ENCODE results near the gene ZNF526. TPM values are rescaled to one million over a fixed set of nuclear protein-coding genes. Genes with fewer than 3 reads are reported as not detected.
A peak's percentile ranks its signal among the peaks of the same experiment; 100 is the strongest.

The ZNF526 gene
- total and polyA plus RNA-seq, 2 experiments from 2014 or later: 8.8 to 9.2 TPM

DNA sequence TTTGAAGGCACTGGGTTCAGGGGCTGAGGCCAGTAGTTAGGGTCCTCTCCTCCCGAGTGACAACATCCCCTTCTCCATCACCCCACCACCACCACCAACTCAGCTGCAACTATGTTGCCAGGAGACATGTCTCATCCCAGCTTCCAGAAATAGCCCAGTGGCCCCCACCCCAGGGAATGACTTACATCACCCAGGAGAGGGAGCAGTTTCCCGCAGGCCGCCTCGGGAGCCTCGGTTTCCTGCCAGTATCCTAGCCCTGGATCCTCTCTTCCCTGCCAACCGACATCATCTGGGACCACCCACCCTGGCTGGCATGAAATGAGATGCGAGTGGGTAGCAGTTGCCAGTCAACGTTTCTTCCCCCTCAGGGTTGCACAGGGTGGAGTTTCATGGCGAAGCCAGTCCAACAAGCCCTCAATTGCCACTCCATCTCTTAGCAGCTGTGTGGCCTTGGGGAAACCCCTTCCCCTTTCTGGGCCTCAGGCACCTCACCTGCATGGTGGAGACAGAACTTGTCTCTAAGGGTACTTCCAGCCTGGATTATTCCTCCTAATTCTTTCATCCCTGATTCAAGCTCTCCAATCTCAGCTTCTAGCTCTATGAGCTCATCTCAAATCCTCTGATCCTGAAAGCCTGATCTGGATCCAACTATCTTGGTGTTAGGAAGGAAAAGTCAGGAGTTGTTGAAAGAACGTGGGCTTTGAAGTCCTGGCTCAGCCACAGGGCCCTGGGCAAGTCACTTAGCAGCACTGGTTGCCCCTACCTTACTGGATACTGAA, 26.2 kb downstream of the ZNF526 start:
- H3K36me3 ChIP-seq: no peaks in the 10 kb centered on the region
- no peaks in the 10 kb centered on the region for H3K27me3 ChIP-seq
- H3K4me1 ChIP-seq (ENCODE audit: low read depth): peaks cover 17% of the 10 kb centered on the region
- DNase-seq (ENCODE audit: low read depth in 1 of 2, low spot score in 1 of 2): peak; percentile 73 to 83
- TF ChIP-seq, protein P1, sequence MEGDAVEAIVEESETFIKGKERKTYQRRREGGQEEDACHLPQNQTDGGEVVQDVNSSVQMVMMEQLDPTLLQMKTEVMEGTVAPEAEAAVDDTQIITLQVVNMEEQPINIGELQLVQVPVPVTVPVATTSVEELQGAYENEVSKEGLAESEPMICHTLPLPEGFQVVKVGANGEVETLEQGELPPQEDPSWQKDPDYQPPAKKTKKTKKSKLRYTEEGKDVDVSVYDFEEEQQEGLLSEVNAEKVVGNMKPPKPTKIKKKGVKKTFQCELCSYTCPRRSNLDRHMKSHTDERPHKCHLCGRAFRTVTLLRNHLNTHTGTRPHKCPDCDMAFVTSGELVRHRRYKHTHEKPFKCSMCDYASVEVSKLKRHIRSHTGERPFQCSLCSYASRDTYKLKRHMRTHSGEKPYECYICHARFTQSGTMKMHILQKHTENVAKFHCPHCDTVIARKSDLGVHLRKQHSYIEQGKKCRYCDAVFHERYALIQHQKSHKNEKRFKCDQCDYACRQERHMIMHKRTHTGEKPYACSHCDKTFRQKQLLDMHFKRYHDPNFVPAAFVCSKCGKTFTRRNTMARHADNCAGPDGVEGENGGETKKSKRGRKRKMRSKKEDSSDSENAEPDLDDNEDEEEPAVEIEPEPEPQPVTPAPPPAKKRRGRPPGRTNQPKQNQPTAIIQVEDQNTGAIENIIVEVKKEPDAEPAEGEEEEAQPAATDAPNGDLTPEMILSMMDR (IDR thresholded peaks at IDR 0.05; ENCODE audit: low read depth, low read length): peak; percentile 68
- peak overlapping the region; percentile 80 for H3K27ac ChIP-seq
- H3K4me3 ChIP-seq: no peak overlapping the region
- no peaks in the 10 kb centered on the region for H3K9me3 ChIP-seq (ENCODE audit: low read depth)

DNA sequence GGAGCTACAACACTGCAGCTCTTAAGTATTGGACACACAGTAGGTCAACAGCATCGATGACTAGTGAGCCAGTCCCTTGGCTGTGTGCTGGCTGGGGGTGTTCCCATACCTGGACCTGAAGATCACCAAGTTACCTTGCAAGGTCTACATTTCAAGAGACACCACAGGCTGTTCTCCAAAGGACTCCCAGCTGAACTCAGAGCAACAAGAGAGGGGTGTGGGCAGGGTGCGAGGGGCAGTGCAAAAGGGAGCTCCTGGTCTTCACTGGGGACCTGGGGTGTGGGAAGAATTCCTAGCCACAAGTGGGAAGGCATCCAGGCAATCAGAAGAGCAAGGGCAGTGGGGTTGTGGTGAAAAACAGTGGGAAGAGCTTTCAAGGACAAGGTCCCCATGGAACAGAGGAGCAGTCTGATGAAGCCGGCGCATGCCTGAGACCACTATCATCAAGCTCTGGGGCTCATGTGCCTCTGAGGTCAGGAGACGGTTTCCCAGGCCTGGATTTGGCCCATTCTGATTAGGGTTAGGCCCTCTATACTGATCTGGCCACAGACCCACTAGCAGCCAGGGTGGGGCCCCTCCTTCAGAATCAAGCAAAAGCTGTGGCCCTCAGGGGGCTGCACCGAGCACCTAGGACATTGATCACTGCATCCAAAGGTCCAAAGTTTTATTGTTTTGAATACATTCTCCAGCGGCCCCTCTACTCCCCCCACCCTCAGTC, 27.0 kb downstream of the ZNF526 start:
- Histone ChIP-seq H3K4me3 (no peak overlapping the region), H3K27me3 (no peaks in the 10 kb centered on the region), H3K27ac (peak overlapping the region; percentile 80), H3K9me3 (ENCODE audit: low read depth) (no peaks in the 10 kb centered on the region), H3K36me3 (no peaks in the 10 kb centered on the region), H3K4me1 (ENCODE audit: low read depth) (peaks cover 21% of the 10 kb centered on the region)
- TF ChIP-seq, protein P1 (IDR thresholded peaks at IDR 0.05; ENCODE audit: low read depth, low read length): no peak
- DNase-seq (ENCODE audit: low read depth in 1 of 2, low spot score in 1 of 2): no peak

DNA sequence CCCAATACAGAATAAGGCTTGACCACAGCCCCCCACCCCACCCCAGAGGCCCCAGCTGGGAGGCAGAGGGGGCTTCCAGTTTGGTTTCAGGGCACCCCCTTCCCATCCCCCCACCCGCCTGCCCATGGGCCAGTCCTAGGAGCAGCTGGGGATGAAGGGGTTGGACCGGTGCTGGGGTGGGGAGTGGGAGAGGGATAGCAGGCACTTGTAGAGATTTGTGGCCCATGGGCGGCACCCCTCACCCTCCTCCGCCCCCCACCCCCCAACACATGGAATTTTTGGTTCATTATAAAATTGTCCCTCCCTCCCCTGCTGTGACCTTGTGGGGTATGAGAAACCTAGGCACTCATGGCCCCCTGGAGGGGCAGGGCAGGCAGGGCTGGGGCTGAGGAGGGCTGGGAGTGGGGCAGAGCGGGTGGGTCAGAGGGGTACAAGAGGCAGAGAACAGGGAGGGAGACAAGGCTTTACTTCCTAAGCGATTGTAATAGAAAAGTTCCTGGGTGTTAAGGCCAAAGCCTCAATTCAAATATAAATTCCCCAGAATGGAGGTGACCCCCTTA, 27.6 kb downstream of the ZNF526 start:
- no peaks in the 10 kb centered on the region for H3K27me3 ChIP-seq
- H3K27ac ChIP-seq: peak overlapping the region; percentile 80
- no peaks in the 10 kb centered on the region for H3K36me3 ChIP-seq
- H3K4me1 ChIP-seq (ENCODE audit: low read depth): peaks cover 23% of the 10 kb centered on the region
- no peak overlapping the region for H3K4me3 ChIP-seq
- no peak for DNase-seq (ENCODE audit: low read depth in 1 of 2, low spot score in 1 of 2)
- H3K9me3 ChIP-seq (ENCODE audit: low read depth): no peaks in the 10 kb centered on the region
- TF ChIP-seq, protein P1 (IDR thresholded peaks at IDR 0.05; ENCODE audit: low read depth, low read length): no peak

DNA sequence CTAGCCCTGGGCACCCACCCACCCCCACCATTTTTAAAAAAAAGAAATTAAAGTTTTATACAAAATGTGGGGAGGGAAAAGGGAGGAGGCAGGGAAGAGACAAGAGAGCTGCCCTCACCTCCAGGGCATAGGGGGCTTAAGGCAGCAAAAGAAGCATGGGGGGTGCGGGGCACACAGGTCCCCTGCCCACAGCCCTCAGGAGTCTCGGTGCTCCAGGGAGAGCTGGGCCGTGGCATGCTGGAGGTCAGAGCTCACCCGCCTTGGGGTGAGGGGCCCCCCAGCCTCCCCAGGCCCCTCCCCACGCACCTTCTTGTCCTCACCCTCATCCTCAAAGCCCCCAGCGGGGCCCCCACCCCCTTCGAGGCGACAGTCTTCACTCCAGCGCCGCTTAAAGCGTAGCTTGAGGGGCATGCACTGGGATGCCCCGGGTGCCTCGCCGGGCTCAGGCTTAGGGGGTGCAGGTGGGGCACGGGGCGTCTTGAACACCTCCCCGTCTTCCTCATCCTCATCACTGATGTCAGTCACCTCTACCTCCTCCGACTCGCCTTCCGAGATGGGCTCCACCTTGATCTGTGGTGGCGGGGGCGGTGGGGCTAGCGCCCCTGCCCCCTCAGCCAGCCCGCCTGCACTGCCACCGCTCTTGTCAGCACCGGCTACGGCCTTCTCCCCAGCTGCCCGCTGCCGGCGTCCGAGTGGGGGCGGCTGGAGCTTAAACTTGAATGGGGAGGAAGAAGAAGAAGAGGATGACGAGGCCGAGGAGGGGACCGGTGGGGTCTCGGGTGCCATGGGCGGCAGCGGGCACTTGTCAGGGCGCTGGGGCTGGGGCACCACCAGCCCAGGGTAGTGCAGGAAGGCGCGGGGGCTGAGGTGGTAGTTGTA, 28.4 kb downstream of the ZNF526 start:
- Histone ChIP-seq H3K9me3 (ENCODE audit: low read depth) (no peaks in the 10 kb centered on the region), H3K4me1 (ENCODE audit: low read depth) (peaks cover 26% of the 10 kb centered on the region), H3K27ac (peak overlapping the region; percentile 80), H3K36me3 (no peaks in the 10 kb centered on the region), H3K4me3 (no peak overlapping the region), H3K27me3 (no peaks in the 10 kb centered on the region)
- DNase-seq (ENCODE audit: low read depth in 1 of 2, low spot score in 1 of 2): no peak
- TF ChIP-seq, protein P1 (IDR thresholded peaks at IDR 0.05; ENCODE audit: low read depth, low read length): no peak

DNA sequence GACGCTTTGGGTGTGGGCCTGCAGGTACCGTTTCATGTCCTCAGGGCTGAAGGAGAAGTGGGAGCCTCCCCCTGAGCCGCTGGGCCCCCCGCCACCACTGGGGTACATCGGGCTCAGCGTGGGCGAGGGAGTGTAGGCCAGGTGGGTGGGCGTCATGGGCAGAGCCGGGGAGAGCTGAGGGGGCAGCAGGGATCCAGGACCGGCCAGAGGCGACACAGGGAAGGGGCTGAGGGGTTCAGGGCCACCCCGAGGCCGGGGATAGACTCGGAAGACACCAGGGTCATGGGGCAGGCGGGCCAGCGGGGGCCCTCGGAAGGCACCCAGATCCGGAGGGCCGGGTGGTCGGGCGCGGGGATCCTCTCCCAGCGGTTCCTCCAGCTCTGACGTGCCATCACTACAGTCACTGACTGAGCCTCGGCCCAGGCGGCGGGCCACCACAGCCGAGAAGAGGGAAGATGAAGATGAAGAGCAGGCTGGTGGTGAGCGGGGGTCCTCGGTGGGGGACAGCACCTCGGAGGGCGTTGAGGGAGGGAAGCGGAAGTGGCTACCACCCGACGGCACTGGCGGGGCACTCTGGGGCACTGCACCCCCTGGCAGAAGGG, 29.1 kb downstream of the ZNF526 start:
- H3K36me3 ChIP-seq: no peaks in the 10 kb centered on the region
- TF ChIP-seq, protein P1 (IDR thresholded peaks at IDR 0.05; ENCODE audit: low read depth, low read length): no peak
- H3K9me3 ChIP-seq (ENCODE audit: low read depth): no peaks in the 10 kb centered on the region
- H3K4me1 ChIP-seq (ENCODE audit: low read depth): peaks cover 26% of the 10 kb centered on the region
- no peaks in the 10 kb centered on the region for H3K27me3 ChIP-seq
- DNase-seq (ENCODE audit: low read depth in 1 of 2, low spot score in 1 of 2): no peak
- peak overlapping the region; percentile 30 for H3K27ac ChIP-seq
- H3K4me3 ChIP-seq: no peak overlapping the region
